ENCODE results near the gene PPP2R2D.
"Not testable (repeated sequence)": the region's sequence is repeated elsewhere in the genome, so short reads cannot be mapped to it uniquely, and the experiment has no call there.

Gene PPP2R2D

GRCh38 chr10:131979336-131979735, 78.5 kb downstream of the PPP2R2D start:
- no peak for DNase-seq

DNA sequence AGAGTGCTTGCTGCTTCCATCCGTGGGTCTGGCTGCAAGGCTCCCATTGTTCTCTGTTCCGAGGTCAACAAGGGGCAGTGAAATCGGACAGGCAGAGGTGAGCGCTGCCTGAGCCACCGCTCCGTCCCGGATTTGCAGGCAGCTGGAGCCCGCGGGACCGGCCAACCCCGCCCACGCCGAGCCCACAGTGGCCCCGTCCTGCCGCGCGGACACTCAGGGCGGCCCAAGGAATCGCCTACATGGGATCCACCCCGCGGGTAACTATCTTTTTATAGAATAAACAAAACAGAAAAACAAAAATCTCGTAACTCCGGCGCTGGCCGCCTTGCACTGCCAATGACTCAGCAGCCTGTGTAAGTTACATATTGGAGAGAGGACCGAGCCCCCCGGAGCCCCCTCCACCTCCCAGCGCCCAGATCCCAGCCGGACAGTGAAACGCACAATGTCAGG, 79.0 kb downstream of the PPP2R2D start:
- DNase-seq: no peak

DNA sequence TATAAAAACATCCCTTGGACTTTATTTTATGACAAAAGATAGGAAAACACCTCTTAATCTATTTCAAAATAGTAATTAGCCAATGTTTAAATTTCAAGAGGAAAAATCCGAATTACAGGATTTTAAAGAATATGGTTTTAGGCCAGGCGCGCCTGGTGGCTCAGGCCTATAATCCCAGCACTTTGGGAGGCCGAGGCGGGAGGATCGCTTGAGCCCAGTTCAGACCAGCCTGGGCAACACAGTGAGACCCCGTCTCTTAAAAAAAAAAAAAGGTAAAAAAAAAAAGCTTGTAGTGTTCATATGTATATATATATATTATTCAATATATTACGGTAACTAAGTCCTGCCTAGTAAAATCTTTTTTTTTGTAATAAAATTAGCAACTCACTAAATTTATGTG, 79.5 kb downstream of the PPP2R2D start:
- DNase-seq: no peak

DNA sequence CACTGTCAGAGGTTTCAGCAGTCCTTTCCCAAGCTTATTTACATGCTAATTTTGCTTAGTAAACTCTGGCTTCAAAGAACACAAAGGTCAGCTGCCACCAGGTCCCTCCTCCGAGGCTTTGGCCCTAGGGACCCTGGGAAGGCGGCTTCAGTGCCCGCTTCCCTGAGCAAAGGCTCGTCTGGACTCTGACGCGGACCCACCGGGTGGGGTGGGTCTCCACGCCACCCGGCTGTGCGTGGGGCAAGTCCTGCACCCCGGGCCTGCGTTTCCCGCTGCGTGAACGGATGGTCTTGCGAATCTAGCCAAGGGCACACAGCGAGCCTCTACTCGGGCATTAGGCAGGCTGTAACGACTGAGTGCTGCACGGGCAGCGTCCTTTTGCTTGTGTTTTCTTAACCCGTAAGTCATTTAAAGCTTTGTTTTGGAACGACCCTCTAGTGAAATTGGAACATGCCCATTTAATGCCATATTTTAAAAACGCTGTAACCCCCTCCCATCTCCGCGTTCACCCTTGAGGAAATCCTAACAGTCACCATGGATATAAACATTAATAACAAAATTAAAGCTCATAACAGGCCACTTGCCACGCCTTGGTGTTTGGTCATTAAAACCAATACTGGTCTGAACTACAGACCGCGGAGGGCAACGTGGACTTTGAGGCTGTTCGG, 80.1 kb downstream of the PPP2R2D start:
- DNase-seq: peak; percentile 18

GRCh38 chr10:131981429-131982184, 80.8 kb downstream of the PPP2R2D start, which contains the start of gene BNIP3:
Gene BNIP3 (minus strand): TSS chr10:131981923. CDS start chr10:131981806, 117 bp downstream.
- peak; percentile 82 for DNase-seq

GRCh38 chr10:131982185-131982756, 81.5 kb downstream of the PPP2R2D start:
- no peak for DNase-seq

DNA sequence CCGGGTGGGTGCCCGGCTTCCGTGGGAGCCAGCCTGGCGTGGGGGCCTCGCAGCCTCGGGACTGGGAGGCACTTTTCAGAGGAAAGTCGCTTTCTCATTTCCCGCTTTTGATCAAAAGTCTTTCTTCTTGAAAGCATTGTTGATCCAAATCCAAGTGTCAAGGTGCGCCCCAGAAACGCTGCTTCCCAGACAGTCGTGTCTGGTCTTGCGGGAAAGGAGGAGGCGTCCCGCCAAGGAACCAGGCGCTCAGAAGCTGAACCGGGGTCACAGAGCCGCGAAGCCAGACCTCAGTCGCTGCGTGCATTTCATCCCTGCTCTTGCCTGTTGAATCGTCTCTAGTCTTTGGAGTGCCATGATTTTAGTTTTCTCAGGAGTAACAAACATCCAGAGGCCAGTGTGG, 82.0 kb downstream of the PPP2R2D start:
- no peak for DNase-seq

DNA sequence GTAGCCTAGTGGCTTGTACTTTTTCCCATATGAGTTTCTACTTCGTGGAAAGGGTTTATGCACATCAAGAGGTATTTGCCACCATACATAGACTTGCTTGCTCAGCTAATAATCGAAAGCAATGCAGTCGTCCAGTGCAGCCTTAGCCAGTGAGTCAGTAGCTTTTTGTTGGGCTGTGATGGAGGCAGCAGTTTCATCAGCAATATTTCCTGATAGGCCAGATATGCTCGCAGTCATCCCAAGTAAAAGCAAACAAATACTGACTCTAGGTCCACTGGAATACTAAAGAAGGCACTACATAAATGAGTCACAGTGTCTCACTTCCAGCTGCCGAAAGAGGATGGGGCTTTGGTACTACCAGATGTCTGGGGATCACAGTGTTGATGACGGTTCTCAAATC, 83.0 kb downstream of the PPP2R2D start:
- DNase-seq: no peak

DNA sequence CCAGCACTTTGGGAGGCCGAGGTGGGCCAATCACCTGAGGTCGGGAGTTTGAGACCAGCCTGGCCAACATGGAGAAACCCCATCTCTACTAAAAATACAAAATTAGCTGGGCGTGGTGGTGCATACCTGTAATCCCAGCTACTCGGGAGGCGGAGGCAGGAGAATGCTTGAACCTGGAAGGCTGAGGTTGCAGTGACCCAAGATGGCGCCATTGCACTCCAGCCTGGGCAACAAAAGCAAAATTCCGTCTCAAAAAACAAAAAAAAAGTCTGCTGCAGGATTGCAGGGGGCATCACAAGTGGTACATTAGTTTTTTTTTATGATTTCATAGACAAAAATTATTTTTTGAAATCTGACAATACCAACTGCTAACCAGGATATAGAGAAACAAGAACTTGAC, 86.0 kb downstream of the PPP2R2D start:
- DNase-seq: not testable (repeated sequence)

DNA sequence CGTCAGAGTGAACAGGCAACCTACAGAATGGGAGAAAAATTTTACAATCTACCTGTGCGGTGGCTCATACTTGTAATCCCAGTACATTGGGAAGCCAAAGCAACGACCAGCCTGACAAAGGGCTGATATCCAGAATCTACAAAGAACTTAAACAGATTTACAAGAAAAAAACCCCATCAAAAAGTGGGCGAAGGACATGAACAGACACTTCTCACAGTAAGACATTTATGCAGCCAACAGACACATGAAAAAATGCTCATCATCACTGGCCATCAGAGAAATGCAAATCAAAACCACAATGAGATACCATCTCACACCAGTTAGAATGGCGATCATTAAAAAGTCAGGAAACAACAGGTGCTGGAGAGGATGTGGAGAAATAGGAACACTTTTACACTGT, 86.5 kb downstream of the PPP2R2D start:
- DNase-seq: not testable (repeated sequence)

DNA sequence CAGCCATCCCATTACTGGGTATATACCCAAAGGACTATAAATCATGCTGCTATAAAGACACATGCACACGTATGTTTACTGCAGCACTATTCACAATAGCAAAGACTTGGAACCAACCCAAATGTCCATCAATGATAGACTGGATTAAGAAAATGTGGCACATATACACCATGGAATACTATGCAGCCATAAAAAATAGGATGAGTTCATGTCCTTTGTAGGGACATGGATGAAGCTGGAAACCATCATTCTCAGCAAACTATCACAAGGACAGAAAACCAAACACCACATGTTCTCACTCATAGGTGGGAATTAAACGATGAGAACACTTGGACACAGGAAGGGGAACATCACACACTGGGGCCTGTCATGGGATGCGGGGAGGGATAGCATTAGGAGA, 87.0 kb downstream of the PPP2R2D start:
- DNase-seq: not testable (repeated sequence)

DNA sequence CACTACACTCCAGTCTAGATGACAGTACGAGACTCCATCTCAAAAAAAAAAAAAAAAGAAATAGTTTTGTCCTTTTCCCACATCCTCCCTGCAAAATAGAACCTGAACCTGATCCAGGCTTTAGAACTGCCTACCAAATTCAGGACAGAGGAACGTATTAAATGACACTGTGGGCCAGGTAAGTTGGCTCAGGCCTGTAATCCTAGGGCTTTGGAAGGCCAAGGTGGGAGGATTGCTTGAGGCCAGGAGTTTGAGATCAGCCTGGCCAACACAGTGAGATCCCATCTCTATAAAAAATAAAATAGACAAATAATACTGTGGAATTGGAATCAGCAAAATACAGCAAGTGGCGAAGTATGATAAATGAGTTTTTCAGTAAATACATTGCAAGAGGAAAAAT, 90.9 kb downstream of the PPP2R2D start:
- DNase-seq: no peak

- no peak for DNase-seq
These were observed 92.5 kb downstream of the PPP2R2D start for GRCh38 chr10:131993275-131993674.

GRCh38 chr10:131994435-131994834, 93.6 kb downstream of the PPP2R2D start:
- DNase-seq: no peak

GRCh38 chr10:131996466-131997365, 95.9 kb downstream of the PPP2R2D start:
- no peak for DNase-seq

DNA sequence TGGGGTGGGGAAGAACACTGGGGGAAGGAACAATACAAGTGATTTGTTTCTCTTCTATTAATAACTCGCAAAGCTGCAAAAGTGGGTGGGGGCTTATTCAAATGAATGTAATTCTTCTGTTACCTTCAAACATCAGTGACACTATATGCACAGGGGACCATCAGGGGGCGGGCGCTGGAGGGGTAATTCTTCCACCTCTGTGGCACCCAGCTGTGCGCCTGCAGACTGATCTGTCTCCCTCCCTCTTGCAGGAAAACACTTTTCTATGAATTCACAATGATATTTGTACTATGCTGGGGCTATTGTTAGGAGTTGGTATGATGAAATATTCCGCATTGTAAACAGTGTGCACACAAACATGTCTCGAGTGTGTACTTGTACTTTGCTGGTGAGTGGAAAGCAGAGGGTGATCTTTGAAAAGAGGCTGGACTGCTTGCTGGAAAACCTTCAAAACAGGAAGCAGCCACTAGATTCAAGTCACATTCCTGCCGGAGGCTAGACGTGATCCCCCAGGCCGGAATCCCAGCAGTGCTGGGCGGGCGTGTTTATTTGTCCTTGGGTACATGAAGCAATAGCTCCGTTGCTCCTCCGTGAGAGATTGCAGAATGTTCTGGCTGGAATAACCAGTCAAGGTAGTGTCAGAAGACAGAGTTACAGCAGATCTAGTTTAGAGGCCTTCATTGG, 96.7 kb downstream of the PPP2R2D start:
- DNase-seq: no peak

DNA sequence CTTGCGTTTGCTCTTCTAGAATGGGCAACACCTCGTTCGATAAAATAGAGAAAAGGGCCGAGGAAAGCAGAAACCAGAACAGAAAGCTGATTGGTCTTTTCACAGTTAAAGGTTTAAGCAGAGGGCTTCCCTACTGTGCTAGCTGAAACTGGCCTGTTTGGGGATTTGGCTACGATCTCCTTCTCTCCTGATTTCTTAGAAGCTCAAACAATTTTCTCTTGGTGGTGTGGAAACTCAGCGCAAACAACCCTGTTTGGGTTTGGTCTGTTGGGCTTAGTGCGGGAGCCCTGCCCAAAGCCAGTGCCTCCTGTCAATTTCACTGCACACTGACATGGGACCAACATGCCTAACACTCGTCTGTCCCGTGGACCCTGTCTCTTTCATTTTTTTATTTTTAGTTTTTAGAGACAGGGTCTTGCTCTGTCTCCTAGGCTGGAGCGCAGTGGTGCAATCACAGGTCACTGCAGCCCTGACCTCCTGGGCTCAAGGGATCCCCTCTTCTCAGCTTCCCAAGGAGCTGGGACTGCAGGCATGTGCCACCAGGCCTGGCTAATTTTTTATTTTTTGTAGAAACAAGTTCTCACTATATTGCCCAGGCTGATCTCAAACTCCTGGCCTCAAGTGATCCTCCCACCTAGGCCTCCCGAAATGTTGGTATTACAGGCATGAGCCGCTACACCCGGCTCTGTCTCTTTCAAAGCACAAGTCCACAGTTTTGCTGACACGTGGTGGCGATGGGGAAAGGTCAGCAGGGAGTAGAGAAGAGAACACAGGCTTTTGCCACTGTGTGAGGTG, 97.4 kb downstream of the PPP2R2D start:
- no peak for DNase-seq

DNA sequence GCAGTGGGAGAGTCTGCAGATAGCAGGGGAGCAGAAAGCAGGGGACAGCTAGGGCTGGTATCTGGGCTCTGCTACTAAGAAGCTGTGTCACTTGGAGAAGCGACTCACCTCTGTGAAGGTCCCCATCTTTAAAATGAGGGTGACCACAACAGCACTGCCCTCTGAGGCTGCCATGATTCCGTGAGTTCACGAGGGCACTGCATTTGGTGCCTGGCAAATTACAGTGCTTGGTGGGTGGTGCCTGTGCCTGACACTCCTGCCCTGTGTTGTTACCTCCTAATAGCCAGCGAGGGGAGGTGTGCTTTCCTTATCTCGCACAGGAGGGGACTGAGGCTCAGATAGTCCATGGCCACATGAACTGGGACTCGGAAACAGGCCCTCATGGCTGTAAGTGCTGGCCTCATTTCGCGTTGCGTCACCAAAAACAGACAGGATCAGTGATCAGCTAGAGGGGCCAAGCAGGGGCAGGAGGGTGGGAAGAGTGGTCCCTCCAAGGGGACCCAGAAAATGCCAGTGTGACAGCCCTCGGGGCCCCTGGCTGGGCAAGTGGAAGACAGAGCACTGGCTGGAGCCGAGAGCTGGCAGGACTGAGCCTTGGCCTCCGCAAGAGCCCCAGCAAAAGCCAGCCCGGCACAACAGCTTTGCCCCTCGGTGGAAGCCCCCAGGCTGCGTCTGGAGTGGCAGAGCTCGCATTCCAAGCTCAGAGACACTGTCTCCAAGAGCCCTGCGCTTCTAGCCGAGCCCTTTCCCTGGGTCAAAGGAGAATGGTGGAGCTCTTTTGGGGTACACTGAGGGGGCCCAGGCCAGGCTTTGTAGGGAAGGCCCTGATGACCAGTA, 98.3 kb downstream of the PPP2R2D start:
- DNase-seq: no peak

DNA sequence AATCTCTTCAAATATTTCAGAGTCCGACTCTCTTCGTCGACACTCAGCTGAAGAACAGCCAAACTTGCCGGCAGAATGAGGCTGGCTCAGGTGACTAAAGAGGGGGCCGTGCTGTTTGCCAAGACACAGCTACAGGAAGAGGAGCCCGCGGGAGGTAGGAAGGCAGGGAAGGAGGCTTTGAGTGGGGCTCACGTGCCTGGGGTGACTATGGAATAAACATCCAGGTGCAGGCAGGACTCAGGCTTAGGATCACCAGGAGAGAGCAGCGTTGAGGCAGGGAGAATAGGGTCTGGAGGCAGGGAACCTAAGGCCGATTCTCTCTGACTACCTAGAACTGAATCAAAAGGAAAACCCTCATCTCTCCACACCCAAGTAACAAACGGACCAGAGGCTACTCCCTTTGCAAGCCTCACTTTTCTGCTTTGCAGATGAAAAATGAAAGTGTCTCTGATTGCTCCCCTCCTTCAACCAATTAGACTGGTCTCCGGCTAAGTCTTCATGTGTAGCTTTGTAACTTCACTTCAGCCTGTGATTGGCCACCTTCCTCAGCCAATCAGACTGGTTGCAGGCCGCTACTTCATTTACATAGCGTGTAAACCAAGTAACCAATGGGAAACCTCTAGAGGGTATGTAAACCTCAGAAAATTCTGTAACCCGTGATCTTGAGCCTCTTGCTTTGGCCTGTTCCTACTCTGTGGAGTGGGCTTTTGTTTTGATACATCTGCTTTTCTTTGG, 100.6 kb downstream of the PPP2R2D start:
- no peak for DNase-seq

GRCh38 chr10:132002004-132002403, 101.2 kb downstream of the PPP2R2D start:
- no peak for DNase-seq
